ENCODE data around the gene ADAMTS3. TPM values are rescaled to one million over a fixed set of nuclear protein-coding genes. Genes with fewer than 3 reads are reported as not detected.

The ADAMTS3 gene
- total and polyA plus RNA-seq, 5 donors from 2014 or later: 0.34 TPM; not detected in 4

DNA sequence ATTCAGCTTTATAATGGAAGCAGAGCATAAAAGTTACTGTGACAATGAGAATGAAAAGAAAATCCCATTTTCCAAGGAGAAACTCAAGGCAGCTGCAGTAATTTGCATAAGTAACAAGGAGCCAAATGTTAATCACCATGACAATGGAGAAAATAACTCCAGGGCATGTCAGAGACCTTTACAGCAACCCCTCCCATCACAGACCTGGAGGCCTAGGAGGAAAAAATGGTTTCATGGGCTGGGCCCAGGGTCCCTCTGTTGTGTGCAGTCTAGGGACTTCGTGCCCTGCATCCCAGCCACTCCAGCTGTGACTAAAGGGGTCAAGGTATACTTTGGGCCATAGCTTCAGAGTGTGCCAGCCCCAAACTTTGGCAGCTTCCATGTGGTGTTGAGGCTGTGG lies 313.8 kb downstream of the ADAMTS3 start:
- no peak overlapping the region for H3K4me3 ChIP-seq (ENCODE audit: low read depth, low read length)
- no peaks in the 10 kb centered on the region for H3K36me3 Mint-ChIP-seq
- H3K27ac Mint-ChIP-seq: no peak overlapping the region
- H3K4me1 Mint-ChIP-seq: no peaks in the 10 kb centered on the region
- no peaks in the 10 kb centered on the region for H3K9me3 ChIP-seq (ENCODE audit: control insufficient read depth in 2 of 2, low read length in 2 of 2)
- no peaks in the 10 kb centered on the region for H3K27me3 Mint-ChIP-seq
- H3K4me3 Mint-ChIP-seq: no peak overlapping the region
- peaks cover 0 to 6% (median 0%) of the 10 kb centered on the region in 7 donors for H3K9me3 Mint-ChIP-seq
- H3K27me3 ChIP-seq (ENCODE audit: control insufficient read depth, insufficient read depth, low read length): no peaks in the 10 kb centered on the region
- H3K36me3 ChIP-seq (ENCODE audit: control insufficient read depth, insufficient read depth, low read length): no peaks in the 10 kb centered on the region
- ATAC-seq (ENCODE audit: low read depth in 2 of 2) (no peak), DNase-seq (no peak)
- H3K4me1 ChIP-seq (ENCODE audit: control insufficient read depth, insufficient read depth, low read length, poor library complexity, severe bottlenecking): no peaks in the 10 kb centered on the region
- H3K27ac ChIP-seq (ENCODE audit: insufficient read depth, low read length, poor library complexity, severe bottlenecking): no peak overlapping the region

DNA sequence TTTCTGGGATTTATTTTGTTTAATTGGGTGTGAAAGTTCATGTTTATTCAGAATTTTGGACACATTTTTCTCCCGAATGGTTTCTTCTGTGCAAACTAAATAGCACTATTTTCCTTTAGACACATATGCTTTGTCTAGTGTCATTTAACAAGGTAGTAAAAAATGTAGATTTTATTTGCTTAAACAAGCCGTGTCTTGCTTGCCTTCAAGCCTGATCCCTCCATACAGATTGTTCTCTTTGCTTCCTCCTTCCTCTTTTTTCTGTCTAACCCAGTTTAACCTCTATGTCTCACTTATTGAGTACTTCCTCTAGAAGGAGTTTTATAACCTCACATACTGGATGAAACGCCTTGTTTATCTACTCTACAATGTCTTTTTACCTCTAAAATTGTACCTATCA lies 325.4 kb downstream of the ADAMTS3 start:
- H3K4me3 ChIP-seq (ENCODE audit: low read depth, low read length): no peak overlapping the region
- H3K36me3 ChIP-seq (ENCODE audit: control insufficient read depth, insufficient read depth, low read length): no peaks in the 10 kb centered on the region
- no peaks in the 10 kb centered on the region for H3K9me3 ChIP-seq (ENCODE audit: control insufficient read depth in 2 of 2, low read length in 2 of 2)
- H3K27me3 ChIP-seq (ENCODE audit: control insufficient read depth, insufficient read depth, low read length): no peaks in the 10 kb centered on the region
- Mint-ChIP-seq H3K4me3 (no peak overlapping the region), H3K27me3 (no peaks in the 10 kb centered on the region), H3K4me1 (no peaks in the 10 kb centered on the region), H3K9me3 (peaks cover 0 to 4% (median 0%) of the 10 kb centered on the region in 7 donors), H3K27ac (no peak overlapping the region), H3K36me3 (no peaks in the 10 kb centered on the region)
- H3K4me1 ChIP-seq (ENCODE audit: control insufficient read depth, insufficient read depth, low read length, poor library complexity, severe bottlenecking): no peaks in the 10 kb centered on the region
- H3K27ac ChIP-seq (ENCODE audit: insufficient read depth, low read length, poor library complexity, severe bottlenecking): no peak overlapping the region
- ATAC-seq (ENCODE audit: low read depth in 2 of 2) (no peak), DNase-seq (no peak)

GRCh38 chr4:72239487-72240116 lies 329.4 kb downstream of the ADAMTS3 start:
- DNase-seq: no peak
- no peak overlapping the region for H3K27ac ChIP-seq (ENCODE audit: insufficient read depth, low read length, poor library complexity, severe bottlenecking)
- no peaks in the 10 kb centered on the region for H3K4me1 ChIP-seq (ENCODE audit: control insufficient read depth, insufficient read depth, low read length, poor library complexity, severe bottlenecking)
- H3K9me3 ChIP-seq (ENCODE audit: control insufficient read depth in 2 of 2, low read length in 2 of 2): no peaks in the 10 kb centered on the region
- no peaks in the 10 kb centered on the region for H3K27me3 ChIP-seq (ENCODE audit: control insufficient read depth, insufficient read depth, low read length)
- no peak overlapping the region for H3K4me3 ChIP-seq (ENCODE audit: low read depth, low read length)
- Mint-ChIP-seq H3K4me1 (no peaks in the 10 kb centered on the region), H3K36me3 (no peaks in the 10 kb centered on the region), H3K9me3 (peaks cover 0 to 8% (median 3%) of the 10 kb centered on the region in 7 donors), H3K27ac (no peak overlapping the region), H3K27me3 (no peaks in the 10 kb centered on the region), H3K4me3 (peak overlapping the region in 1 of 4 donors; percentile 70)
- no peak for ATAC-seq (ENCODE audit: low read depth in 2 of 2)
- no peaks in the 10 kb centered on the region for H3K36me3 ChIP-seq (ENCODE audit: control insufficient read depth, insufficient read depth, low read length)
